Activated gamma-delta T cell treated with Interleukin-2 at 50 U/mL for 16 hours (primary cell): ENCODE data around the gene GPR3.
"Not testable (repeated sequence)": the region's sequence is repeated elsewhere in the genome, so short reads cannot be mapped to it uniquely, and the experiment has no call there.

Experiments used
- DNase-seq: peaks from one replicate; pipeline ENCODE4 v3.0.0-alpha.2; 2020

GPR3 gene

GRCh38 chr1:27380766-27381733 lies 11.4 kb upstream of the GPR3 start:
- no peak for DNase-seq

- DNase-seq: no peak
Observed at GRCh38 chr1:27381969-27382762, 10.3 kb upstream of the GPR3 start.

- no peak for DNase-seq
Observed at GRCh38 chr1:27383039-27383605, 9.3 kb upstream of the GPR3 start, which contains the start of gene CD164L2. CD164L2 (minus strand) TSS chr1:27383333; CDS start chr1:27383239, 94 bp downstream.

GRCh38 chr1:27383661-27384060 lies 8.8 kb upstream of the GPR3 start:
- DNase-seq: no peak

- DNase-seq: not testable (repeated sequence)
Observed at GRCh38 chr1:27384797-27385196, 7.6 kb upstream of the GPR3 start.

- peak; percentile 76 for DNase-seq
Observed at GRCh38 chr1:27388337-27389005, 4.0 kb upstream of the GPR3 start.

- DNase-seq: no peak
Observed at GRCh38 chr1:27391511-27392095, 819 bp upstream of the GPR3 start.

GRCh38 chr1:27392778-27393635 lies 585 bp downstream of the GPR3 start:
- no peak for DNase-seq

- no peak for DNase-seq
Observed at GRCh38 chr1:27393641-27394281, 1.3 kb downstream of the GPR3 start.

- DNase-seq: no peak
Observed at GRCh38 chr1:27394282-27394658, 1.8 kb downstream of the GPR3 start.

GRCh38 chr1:27394925-27395324 lies 2.5 kb downstream of the GPR3 start:
- DNase-seq: no peak

- DNase-seq: peak; percentile 75
Observed at GRCh38 chr1:27395441-27396195, 3.2 kb downstream of the GPR3 start.

- DNase-seq: no peak
Observed at GRCh38 chr1:27397110-27397509, 4.7 kb downstream of the GPR3 start.

- DNase-seq: no peak
Observed at GRCh38 chr1:27397749-27398148, 5.3 kb downstream of the GPR3 start.

GRCh38 chr1:27398405-27399149 lies 6.2 kb downstream of the GPR3 start:
- no peak for DNase-seq

GRCh38 chr1:27399251-27400025 lies 7.0 kb downstream of the GPR3 start:
- DNase-seq: no peak

- no peak for DNase-seq
Observed at GRCh38 chr1:27400082-27400962, 7.9 kb downstream of the GPR3 start.

- no peak for DNase-seq
Observed at GRCh38 chr1:27400963-27401341, 8.5 kb downstream of the GPR3 start.
